A549 (cell line): Measurements from ENCODE around the gene TPRN.

Experiments
- CEBPB ChIP-seq, 2 experiments: fragments of >200 bp in 1 of 2; sonication (Bioruptor Twin) in 1 of 2; formaldehyde crosslinking in 1 of 2; IDR thresholded peaks; 2 replicates each; pipeline ENCODE4 v1.6.1; 2012 to 2016
- CTCF ChIP-seq: fragments of >200 bp; sonication (Bioruptor Twin); formaldehyde crosslinking; IDR thresholded peaks from 3 replicates; pipeline ENCODE4 v1.5.1; 2016
- MYC ChIP-seq: IDR thresholded peaks from 2 replicates; pipeline ENCODE4 v1.6.1; 2012; ENCODE audit warnings: mild to moderate bottlenecking, inconsistent platforms, low read length, improper control_type of control experiment, borderline replicate concordance
- POLR2A ChIP-seq: IDR thresholded peaks from 2 replicates; pipeline ENCODE4 v1.6.1; 2012; ENCODE audit warnings: mild to moderate bottlenecking, low read length
- RAD21 ChIP-seq, 2 experiments: fragments of >200 bp in 1 of 2; sonication (Bioruptor Twin) in 1 of 2; formaldehyde crosslinking in 1 of 2; IDR thresholded peaks in 1 of 2; conservative IDR thresholded peaks in 1 of 2; 2 replicates in 1 of 2; 3 replicates in 1 of 2; pipeline ENCODE4 v1.6.1; 2012 to 2018; ENCODE audit warnings: inconsistent platforms in 1 of 2
- USF2 ChIP-seq: fragments of 450-650 bp; IDR thresholded peaks from 2 replicates; pipeline ENCODE4 v1.6.1; 2014; ENCODE audit warnings: antibody characterized with exemption

GRCh38 chr9:137163365-137163715 is 37.2 kb downstream of the TPRN start:
- TF ChIP-seq CTCF (no peak), POLR2A (peak; percentile 19; the same call in 1 of the 2 replicates), MYC (no peak), USF2 (no peak), CEBPB (IDR thresholded peaks at IDR 0.05) (no peak), RAD21 (conservative IDR thresholded peaks at IDR 0.05 in 1 of 2, IDR thresholded peaks at IDR 0.05 in 1 of 2) (no peak)
